GM12865 (cell line): ENCODE measurements around the gene NSMCE1.

Source experiments
- DNase-seq: peaks from one replicate; pipeline ENCODE4 v3.0.0; 2010; ENCODE audit warnings: low read depth
- H3K4me3 ChIP-seq: 2 replicates; pipeline ENCODE4 v1.5.1; 2011; ENCODE audit warnings: mild to moderate bottlenecking, low read depth, low read length, control low read depth
- TF ChIP-seq, protein P1 (sequence below): IDR thresholded peaks from 2 replicates; pipeline ENCODE4 v1.5.1; 2011; ENCODE audit warnings: low read length, control low read depth, low read depth, inconsistent platforms; ENCODE audit not compliant: insufficient read depth; ENCODE audit errors: missing control alignments

NSMCE1 gene

DNA sequence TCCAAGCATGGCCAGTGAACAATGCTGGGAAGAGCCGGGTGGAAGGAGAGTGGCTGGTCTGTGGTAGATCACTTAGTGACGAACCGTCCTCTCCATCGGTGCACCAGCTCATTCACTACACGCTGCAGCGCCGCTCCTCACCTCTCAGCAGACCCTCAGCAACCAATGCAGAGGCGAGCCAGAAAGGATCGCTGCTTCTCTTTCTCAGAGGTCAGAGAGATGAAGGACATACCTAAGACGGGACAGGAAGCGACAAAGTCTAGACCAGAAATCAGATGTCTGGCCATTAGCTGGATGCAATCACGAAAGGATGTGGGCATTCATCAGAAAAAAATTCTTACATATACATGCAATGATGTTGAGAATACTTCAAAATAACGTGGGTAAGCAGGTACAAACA is 26.9 kb downstream of the NSMCE1 start:
- TF ChIP-seq, protein P1, sequence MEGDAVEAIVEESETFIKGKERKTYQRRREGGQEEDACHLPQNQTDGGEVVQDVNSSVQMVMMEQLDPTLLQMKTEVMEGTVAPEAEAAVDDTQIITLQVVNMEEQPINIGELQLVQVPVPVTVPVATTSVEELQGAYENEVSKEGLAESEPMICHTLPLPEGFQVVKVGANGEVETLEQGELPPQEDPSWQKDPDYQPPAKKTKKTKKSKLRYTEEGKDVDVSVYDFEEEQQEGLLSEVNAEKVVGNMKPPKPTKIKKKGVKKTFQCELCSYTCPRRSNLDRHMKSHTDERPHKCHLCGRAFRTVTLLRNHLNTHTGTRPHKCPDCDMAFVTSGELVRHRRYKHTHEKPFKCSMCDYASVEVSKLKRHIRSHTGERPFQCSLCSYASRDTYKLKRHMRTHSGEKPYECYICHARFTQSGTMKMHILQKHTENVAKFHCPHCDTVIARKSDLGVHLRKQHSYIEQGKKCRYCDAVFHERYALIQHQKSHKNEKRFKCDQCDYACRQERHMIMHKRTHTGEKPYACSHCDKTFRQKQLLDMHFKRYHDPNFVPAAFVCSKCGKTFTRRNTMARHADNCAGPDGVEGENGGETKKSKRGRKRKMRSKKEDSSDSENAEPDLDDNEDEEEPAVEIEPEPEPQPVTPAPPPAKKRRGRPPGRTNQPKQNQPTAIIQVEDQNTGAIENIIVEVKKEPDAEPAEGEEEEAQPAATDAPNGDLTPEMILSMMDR: no peak
- H3K4me3 ChIP-seq: no peak overlapping the region
- DNase-seq: no peak

DNA sequence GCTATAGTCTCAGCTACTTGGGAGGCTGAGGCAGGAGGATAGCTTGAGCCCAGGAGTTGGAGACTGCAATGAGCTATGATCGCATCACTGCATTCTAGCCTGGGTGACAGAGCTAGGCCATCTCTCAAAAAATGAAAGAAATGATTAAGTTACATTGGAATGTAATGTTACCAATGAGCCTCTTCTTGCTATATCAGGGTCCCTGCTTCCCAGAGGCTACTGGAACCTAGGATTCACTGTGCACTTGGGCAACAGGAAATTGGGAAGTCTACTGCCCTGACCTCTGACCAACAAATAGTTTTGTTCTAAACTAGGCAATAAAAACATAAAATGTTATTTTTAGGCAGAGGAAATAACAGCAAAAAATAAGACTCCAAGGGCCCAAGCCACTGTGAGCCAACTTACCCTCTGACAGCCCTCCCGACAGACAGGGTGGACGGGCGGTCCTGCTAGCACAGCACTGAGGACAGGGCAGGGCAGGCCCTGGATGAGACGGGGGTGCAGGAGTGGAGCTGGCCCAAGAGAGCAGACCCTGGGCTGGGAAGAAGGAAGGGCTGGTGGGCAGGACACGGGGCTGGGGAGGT is 27.5 kb downstream of the NSMCE1 start:
- DNase-seq: no peak
- no peak overlapping the region for H3K4me3 ChIP-seq
- TF ChIP-seq, protein P1: no peak

DNA sequence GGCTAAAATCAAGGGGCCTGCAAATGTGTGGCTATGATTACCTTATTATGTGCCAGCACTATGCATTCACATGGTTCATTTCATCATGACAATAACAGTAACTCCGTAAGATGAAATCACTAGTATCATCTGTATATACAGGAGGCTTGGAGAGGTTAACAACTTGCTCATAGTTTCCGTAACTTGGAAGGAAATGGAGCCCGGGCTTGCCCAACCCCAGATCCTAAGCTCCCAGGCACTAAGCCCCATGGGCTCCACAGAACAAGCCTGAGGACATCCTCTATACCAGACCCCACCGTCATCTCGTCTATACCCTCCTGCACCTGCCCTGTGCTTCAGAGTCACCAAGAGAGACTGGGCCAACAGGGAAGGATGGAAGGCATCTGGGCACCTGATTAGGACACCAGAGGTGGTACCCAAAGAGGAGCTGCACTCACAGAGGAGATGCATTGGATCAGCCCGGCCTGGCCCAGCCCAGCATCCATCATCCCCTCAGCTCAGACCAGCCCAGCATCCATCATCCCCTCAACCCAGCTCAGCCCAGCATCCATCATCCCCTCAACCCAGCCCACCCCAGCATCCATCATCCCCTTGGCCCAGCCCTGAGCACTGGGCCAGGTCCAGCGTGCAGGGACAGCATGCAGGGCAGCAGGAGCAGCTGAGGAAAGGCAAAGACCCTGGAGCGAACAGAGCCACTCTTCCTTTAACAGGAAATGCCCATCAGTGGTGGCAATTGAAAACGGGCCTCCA is 28.5 kb downstream of the NSMCE1 start:
- no peak overlapping the region for H3K4me3 ChIP-seq
- no peak for DNase-seq
- TF ChIP-seq, protein P1: no peak

DNA sequence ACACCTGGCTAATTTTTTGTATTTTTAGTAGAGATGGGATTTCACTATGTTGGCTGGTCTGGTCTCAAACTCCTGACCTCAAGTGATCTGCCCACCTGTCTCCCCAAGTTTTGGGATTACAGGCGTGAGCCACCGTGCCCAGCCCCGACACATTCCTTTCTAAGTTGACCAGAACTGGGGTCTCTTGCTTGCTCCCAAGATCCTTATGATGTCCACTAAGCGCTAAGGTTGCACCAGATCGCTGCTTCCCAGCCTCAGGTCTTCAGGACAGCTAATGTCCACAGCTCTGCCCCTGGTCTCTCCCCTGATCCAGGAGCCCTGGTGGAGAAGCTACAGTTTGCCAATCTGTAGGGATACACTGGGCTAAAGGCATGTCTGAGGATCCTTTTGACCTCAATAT is 29.5 kb downstream of the NSMCE1 start:
- no peak for DNase-seq
- TF ChIP-seq, protein P1: no peak
- no peak overlapping the region for H3K4me3 ChIP-seq

DNA sequence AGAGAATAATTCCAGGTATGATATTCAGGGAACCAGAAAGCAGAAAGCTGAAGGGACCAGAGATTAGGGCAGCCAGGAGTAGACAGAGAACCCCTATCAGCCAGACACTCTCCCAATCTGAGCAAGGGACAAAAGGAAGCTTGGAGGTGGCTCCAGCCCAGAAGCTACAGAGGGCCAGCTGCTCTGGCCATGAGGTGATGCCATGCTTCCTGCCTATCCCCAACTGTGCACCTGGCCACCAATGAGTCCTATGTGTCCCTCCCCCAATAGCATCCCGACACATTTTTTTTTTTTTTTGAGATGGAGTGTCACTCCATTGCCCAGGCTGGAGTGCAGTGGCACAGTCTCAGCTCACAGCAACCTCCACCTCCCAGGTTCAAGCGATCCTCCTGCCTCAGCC is 30.0 kb downstream of the NSMCE1 start:
- DNase-seq: no peak
- TF ChIP-seq, protein P1: no peak
- no peak overlapping the region for H3K4me3 ChIP-seq

DNA sequence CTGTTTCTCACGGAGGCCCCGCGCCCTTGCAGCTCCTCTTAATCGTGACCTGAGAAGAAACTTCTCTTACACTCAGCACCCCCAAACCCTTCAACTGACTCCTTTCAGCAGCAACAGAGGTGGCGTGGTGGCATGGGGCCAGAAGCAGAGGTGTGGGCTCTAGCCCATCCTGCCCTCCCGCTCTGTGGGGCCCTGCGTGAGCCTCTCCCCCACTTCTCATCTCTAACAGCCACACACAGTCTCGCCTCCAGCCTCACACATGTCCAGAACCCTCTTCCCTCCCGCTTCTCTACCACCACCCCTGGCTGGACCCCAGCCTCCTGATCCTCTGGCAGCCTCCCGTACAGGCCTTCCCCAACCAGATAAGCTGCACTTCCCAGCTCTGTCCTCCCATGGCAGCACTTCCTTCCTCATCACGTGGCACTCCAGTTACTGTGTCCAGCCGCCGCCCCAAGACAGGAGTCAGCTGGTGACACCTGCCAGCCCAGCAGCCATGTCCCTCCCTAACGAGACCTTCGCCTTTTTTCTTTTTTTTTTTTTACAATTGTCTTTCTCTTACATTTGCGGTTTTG is 30.5 kb downstream of the NSMCE1 start:
- TF ChIP-seq, protein P1: no peak
- DNase-seq: no peak
- H3K4me3 ChIP-seq: no peak overlapping the region
